ENCODE data around the gene DSC1.
"Not testable (repeated sequence)": the region's sequence is repeated elsewhere in the genome, so short reads cannot be mapped to it uniquely, and the experiment has no call there.

Gene DSC1

GRCh38 chr18:31170335-31170734, 7.7 kb upstream of the DSC1 start:
- no peak for DNase-seq

- no peak for DNase-seq
Measured at GRCh38 chr18:31162419-31162793, 250 bp downstream of the DSC1 start.

- DNase-seq = no peak
Measured at GRCh38 chr18:31161757-31162418, 768 bp downstream of the DSC1 start.

GRCh38 chr18:31156821-31157763, 5.6 kb downstream of the DSC1 start:
- DNase-seq = no peak

- no peak for DNase-seq
Measured at GRCh38 chr18:31155498-31155897, 7.2 kb downstream of the DSC1 start.

GRCh38 chr18:31154181-31154580, 8.5 kb downstream of the DSC1 start:
- no peak for DNase-seq

GRCh38 chr18:31149351-31149750, 13.3 kb downstream of the DSC1 start:
- no peak for DNase-seq

GRCh38 chr18:31148600-31148999, 14.1 kb downstream of the DSC1 start:
- DNase-seq = no peak

- DNase-seq = no peak
Measured at GRCh38 chr18:31146809-31147208, 15.8 kb downstream of the DSC1 start.

GRCh38 chr18:31143025-31143424, 19.6 kb downstream of the DSC1 start:
- DNase-seq = no peak

GRCh38 chr18:31138709-31139108, 23.9 kb downstream of the DSC1 start:
- DNase-seq = no peak

GRCh38 chr18:31134988-31135529, 27.6 kb downstream of the DSC1 start:
- no peak for DNase-seq

GRCh38 chr18:31129398-31130115, 33.1 kb downstream of the DSC1 start:
- no peak for DNase-seq

GRCh38 chr18:31125878-31126277, 36.8 kb downstream of the DSC1 start:
- no peak for DNase-seq

GRCh38 chr18:31123125-31123524, 39.5 kb downstream of the DSC1 start:
- not testable (repeated sequence) for DNase-seq

- no peak for DNase-seq
Measured at GRCh38 chr18:31120594-31120993, 42.1 kb downstream of the DSC1 start.

GRCh38 chr18:31116853-31117595, 45.6 kb downstream of the DSC1 start:
- no peak for DNase-seq

GRCh38 chr18:31112804-31113203, 49.9 kb downstream of the DSC1 start:
- DNase-seq = no peak

GRCh38 chr18:31105733-31106132, 56.9 kb downstream of the DSC1 start:
- DNase-seq = no peak

- DNase-seq = no peak
Measured at GRCh38 chr18:31104444-31104843, 58.2 kb downstream of the DSC1 start.

GRCh38 chr18:31103423-31103822, 59.2 kb downstream of the DSC1 start:
- DNase-seq = no peak

GRCh38 chr18:31102941-31103340, 59.7 kb downstream of the DSC1 start:
- DNase-seq = no peak
